ENCODE measurements around the gene ELAPOR1.

ELAPOR1 gene

DNA sequence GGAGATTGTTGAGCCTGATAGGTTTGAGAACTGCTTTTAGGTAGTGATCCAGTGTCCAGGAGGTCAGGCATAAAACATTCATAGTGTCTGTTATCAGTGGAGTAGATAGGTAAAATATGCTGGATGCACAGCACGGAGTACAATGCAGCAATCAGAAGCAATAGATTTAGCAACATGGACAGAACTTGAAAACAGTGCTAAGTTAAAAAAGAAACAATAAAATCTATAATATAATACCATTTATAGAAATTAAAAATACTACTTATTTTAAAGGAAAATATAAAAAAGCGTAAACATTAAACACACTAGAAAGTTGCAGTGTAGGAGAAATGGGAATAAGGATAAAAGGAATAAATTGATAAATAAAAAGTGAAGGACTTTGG lies 34.7 kb upstream of the ELAPOR1 start:
- TF ChIP-seq, protein P1, sequence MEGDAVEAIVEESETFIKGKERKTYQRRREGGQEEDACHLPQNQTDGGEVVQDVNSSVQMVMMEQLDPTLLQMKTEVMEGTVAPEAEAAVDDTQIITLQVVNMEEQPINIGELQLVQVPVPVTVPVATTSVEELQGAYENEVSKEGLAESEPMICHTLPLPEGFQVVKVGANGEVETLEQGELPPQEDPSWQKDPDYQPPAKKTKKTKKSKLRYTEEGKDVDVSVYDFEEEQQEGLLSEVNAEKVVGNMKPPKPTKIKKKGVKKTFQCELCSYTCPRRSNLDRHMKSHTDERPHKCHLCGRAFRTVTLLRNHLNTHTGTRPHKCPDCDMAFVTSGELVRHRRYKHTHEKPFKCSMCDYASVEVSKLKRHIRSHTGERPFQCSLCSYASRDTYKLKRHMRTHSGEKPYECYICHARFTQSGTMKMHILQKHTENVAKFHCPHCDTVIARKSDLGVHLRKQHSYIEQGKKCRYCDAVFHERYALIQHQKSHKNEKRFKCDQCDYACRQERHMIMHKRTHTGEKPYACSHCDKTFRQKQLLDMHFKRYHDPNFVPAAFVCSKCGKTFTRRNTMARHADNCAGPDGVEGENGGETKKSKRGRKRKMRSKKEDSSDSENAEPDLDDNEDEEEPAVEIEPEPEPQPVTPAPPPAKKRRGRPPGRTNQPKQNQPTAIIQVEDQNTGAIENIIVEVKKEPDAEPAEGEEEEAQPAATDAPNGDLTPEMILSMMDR (IDR thresholded peaks at IDR 0.05; ENCODE audit: control extremely low read depth, extremely low read depth, low read depth, missing control alignments), result no peak
- ChIA-PET CTCF (no interaction called here), POLR2A (no interaction called here)
- DNase-seq (ENCODE audit: extremely low spot score), result no peak

DNA sequence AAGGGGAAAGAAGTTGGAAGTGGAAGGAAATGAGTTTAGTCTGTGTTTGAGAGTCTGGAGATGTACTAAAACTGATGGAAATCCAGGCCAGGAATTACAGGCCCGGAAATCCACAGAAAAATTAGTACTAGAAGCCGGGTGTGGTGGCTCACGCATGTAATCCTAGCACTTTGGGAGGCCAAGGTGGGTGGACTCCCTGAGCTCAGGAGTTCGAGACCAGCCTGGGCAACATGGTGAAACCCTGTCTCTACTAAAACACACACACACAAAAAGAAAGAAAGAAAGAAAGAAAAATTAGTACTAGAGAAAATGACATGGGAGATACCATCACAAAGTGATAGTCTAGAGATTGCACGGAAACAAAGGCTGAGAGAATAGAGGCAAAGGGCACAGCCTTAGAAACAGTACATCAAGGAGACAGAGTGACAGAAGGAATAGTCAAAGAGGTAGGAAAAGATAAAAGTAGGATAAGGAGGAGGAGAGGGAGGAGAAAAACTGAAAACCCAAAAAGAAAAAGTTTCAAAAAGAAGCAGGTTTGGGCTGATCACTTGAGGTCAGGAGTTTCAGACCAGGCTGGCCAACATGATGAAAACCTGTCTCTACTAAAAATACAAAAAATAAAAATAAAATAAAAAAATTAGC lies 33.4 kb upstream of the ELAPOR1 start:
- CTCF ChIA-PET, result interaction anchor here (1.1 to 1.8 kb wide), 3 partner anchors 12 to 32 kb away, joined by 3 to 5 read pairs (median 3); a partner anchor contains a TSS
- POLR2A ChIA-PET, result no interaction called here

DNA sequence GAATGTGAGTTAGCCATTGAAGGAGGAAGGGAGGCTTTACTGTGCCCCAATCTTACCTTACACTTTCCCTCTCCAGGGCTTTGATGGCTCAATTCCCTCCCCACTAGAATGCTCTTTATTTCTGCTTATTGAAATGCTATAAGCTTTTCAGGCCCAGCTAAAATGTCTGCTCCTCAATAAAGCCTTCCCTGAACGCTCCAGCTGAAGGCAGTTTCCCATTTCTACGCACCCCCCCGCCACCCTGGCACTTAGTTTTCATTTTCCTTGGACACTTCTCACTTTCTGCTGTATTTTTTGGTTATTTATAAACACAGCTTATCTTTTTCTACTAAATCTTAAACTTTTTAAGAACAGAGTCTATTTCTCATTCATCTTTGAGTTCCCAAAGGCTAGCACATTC lies 30.4 kb upstream of the ELAPOR1 start:
- no peak for DNase-seq (ENCODE audit: extremely low spot score)
- ChIA-PET POLR2A (no interaction called here), CTCF (interaction anchor here (0.6 to 4.0 kb wide), 3 partner anchors 16 to 95 kb away, joined by 3 to 23 read pairs (median 3); no protein-coding TSS in a partner anchor)
- TF ChIP-seq, protein P1 (IDR thresholded peaks at IDR 0.05; ENCODE audit: control extremely low read depth, extremely low read depth, low read depth, missing control alignments), result no peak

More for the DNA sequence above, 33.4 kb upstream of the ELAPOR1 start:
- DNase-seq (ENCODE audit: extremely low spot score), result no peak
- TF ChIP-seq, protein P1 (IDR thresholded peaks at IDR 0.05; ENCODE audit: control extremely low read depth, extremely low read depth, low read depth, missing control alignments), result no peak

DNA sequence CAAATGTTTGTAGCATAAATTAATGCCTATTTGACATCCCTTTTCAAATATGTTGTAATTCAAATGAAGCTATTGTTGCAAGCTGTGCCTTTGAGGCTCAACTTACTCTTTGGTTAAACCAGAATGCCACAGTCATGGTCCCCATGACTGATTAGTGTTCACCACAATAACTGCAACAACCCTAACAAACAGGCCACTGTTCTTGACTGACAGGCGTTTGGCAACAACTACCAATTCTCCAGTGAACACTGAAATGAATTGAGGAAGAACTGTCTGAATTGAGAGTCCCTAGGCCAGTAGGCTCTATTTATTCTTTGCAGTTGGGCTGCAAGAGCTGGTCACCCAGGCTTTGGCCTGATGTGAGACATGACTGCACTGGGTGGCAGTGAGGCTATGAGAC lies 30.0 kb upstream of the ELAPOR1 start:
- DNase-seq (ENCODE audit: extremely low spot score), result no peak
- TF ChIP-seq, protein P1 (IDR thresholded peaks at IDR 0.05; ENCODE audit: control extremely low read depth, extremely low read depth, low read depth, missing control alignments), result no peak
- ChIA-PET POLR2A (no interaction called here), CTCF (interaction anchor here (0.6 to 4.0 kb wide), 4 partner anchors 8 to 96 kb away, joined by 3 to 23 read pairs (median 4); partner anchors contain the start of gene TAF13)

GRCh38 chr1:109084563-109085517 lies 29.1 kb upstream of the ELAPOR1 start:
- CTCF ChIA-PET, result interaction anchor here (1.4 to 4.0 kb wide), 3 partner anchors 9 to 15 kb away, joined by 5 to 23 read pairs (median 5); partner anchors contain the start of gene TAF13
- TF ChIP-seq, protein P1 (IDR thresholded peaks at IDR 0.05; ENCODE audit: control extremely low read depth, extremely low read depth, low read depth, missing control alignments), result no peak

More at GRCh38 chr1:109084563-109085517, 29.1 kb upstream of the ELAPOR1 start:
- no peak for DNase-seq (ENCODE audit: extremely low spot score)
- POLR2A ChIA-PET, result interaction anchor here (0.7 kb wide), 1 partner anchor 15 kb away, joined by 3 read pairs; no protein-coding TSS in a partner anchor

Data from GM10248 (cell line).